H1 (cell line): ENCODE measurements around the gene HSD17B8. TPM values are rescaled to one million over a fixed set of nuclear protein-coding genes. Genes with fewer than 3 reads are reported as not detected.

ENCODE experiments used
- CTCF ChIA-PET: fragments of 300-600 bp; sonication (Branson Sonifier 250); formaldehyde crosslinking; loops from one replicate; lab custom pipeline; 2021; ENCODE audit not compliant: partially characterized antibody; lab: Charles Lee
- POLR2A ChIA-PET: fragments of 300-600 bp; sonication (Branson Sonifier 250); formaldehyde crosslinking; loops from one replicate; lab custom pipeline; 2021; ENCODE audit warnings: inconsistent platforms; ENCODE audit not compliant: partially characterized antibody; lab: Charles Lee
- DNase-seq, 2 experiments: peaks; one replicate each; pipeline versions ENCODE4 v3.0.0 to v3.0.0-alpha.2; 2010 to 2022; ENCODE audit warnings: low spot score in 2 of 2, low read depth in 1 of 2, mixed read lengths in 1 of 2
- FAIRE-seq: peaks from 2 replicates; lab custom pipeline; 2011; peaks lifted over from hg19 to GRCh38; lab: Jason Lieb, UNC
- H2AFZ ChIP-seq: 2 replicates; pipeline ENCODE4 v1.8.1; 2012; ENCODE audit warnings: low read length, inconsistent platforms
- H2AK5ac ChIP-seq: 2 replicates; pipeline ENCODE4 v1.6.1; 2013; ENCODE audit warnings: low read depth, low read length
- H2BK120ac ChIP-seq: replicated peaks from 2 replicates; pipeline ENCODE3; 2013; ENCODE audit warnings: low read depth, low read length, inconsistent platforms
- H2BK12ac ChIP-seq: 2 replicates; pipeline ENCODE4 v1.6.1; 2013; ENCODE audit warnings: low read depth, low read length
- H2BK15ac ChIP-seq: 2 replicates; pipeline ENCODE4 v1.6.1; 2013; ENCODE audit warnings: low read length
- H2BK20ac ChIP-seq: 2 replicates; pipeline ENCODE4 v1.6.1; 2013; ENCODE audit warnings: low read length
- H2BK5ac ChIP-seq: 2 replicates; pipeline ENCODE4 v1.6.1; 2013; ENCODE audit warnings: low read depth, low read length
- H3K14ac ChIP-seq: 2 replicates; pipeline ENCODE4 v1.6.1; 2013; ENCODE audit warnings: inconsistent platforms; ENCODE audit not compliant: insufficient read length
- H3K18ac ChIP-seq: 2 replicates; pipeline ENCODE4 v1.6.1; 2013; ENCODE audit warnings: low read length; ENCODE audit errors: extremely low read depth
- H3K23ac ChIP-seq: 2 replicates; pipeline ENCODE4 v1.6.1; 2013; ENCODE audit warnings: inconsistent platforms; ENCODE audit not compliant: insufficient read length
- H3K23me2 ChIP-seq: 2 replicates; pipeline ENCODE4 v1.6.1; 2013; ENCODE audit warnings: low read depth, low read length
- H3K27ac ChIP-seq: 2 replicates; pipeline ENCODE4 v1.6.1; 2011; ENCODE audit warnings: low read depth, low read length, inconsistent platforms
- H3K27me3 ChIP-seq, 4 experiments: replicated peaks in 1 of 4; 1 replicate in 1 of 4; 2 replicates in 3 of 4; pipeline versions ENCODE4 v1.6.1 to v1.8.1; 2011 to 2013; ENCODE audit warnings: low read length in 3 of 4, mild to moderate bottlenecking in 3 of 4, inconsistent platforms in 2 of 4, mixed read lengths in 2 of 4, moderate library complexity in 1 of 4; ENCODE audit not compliant: control insufficient read depth in 3 of 4, insufficient read depth in 3 of 4; ENCODE audit errors: extremely low read depth in 1 of 4
- H3K36me3 ChIP-seq, 4 experiments: 2 replicates each; pipeline versions ENCODE4 v1.6.1 to v1.8.1; 2011 to 2013; ENCODE audit warnings: mild to moderate bottlenecking in 4 of 4, low read length in 3 of 4, moderate library complexity in 2 of 4, control low read depth in 1 of 4, inconsistent platforms in 1 of 4; ENCODE audit not compliant: insufficient read depth in 4 of 4, control insufficient read depth in 2 of 4
- H3K4ac ChIP-seq: replicated peaks from 2 replicates; pipeline ENCODE3; 2013; ENCODE audit warnings: low read length, low read depth, mixed read lengths, inconsistent platforms; ENCODE audit not compliant: insufficient read length
- H3K4me1 ChIP-seq, 4 experiments: replicated peaks in 1 of 4; 1 replicate in 1 of 4; 2 replicates in 3 of 4; pipeline versions ENCODE4 v1.6.1 to v1.8.1; 2011 to 2013; ENCODE audit warnings: low read length in 3 of 4, inconsistent platforms in 2 of 4, mixed read lengths in 1 of 4; ENCODE audit not compliant: insufficient read depth in 4 of 4, control insufficient read depth in 3 of 4
- H3K4me2 ChIP-seq, 2 experiments: 2 replicates each; pipeline versions ENCODE4 v1.6.1 to v1.8.1; 2011 to 2013; ENCODE audit warnings: low read depth in 2 of 2, low read length in 2 of 2, control low read depth in 1 of 2, inconsistent platforms in 1 of 2, mild to moderate bottlenecking in 1 of 2; ENCODE audit not compliant: insufficient read depth in 1 of 2
- H3K4me3 ChIP-seq, 4 experiments: fragments of 200-600, 300-600 bp in 1 of 4; sonication (generic), shearing (Covaris generic), sonication (Bioruptor Twin) in 1 of 4; 2 replicates each; pipeline versions ENCODE4 v1.5.1 to v1.8.1; 2011 to 2016; ENCODE audit warnings: low read length in 4 of 4, low read depth in 3 of 4, control low read depth in 2 of 4, inconsistent platforms in 2 of 4, mild to moderate bottlenecking in 2 of 4, mixed read lengths in 1 of 4, moderate library complexity in 1 of 4; ENCODE audit not compliant: insufficient read depth in 2 of 4; ENCODE audit errors: extremely low read depth in 1 of 4
- H3K56ac ChIP-seq: replicated peaks from 2 replicates; pipeline ENCODE3; 2013; ENCODE audit warnings: low read depth, mild to moderate bottlenecking, mixed read lengths, low read length, inconsistent platforms; ENCODE audit not compliant: insufficient read length
- H3K79me1 ChIP-seq: 2 replicates; pipeline ENCODE4 v1.6.1; 2013; ENCODE audit warnings: low read depth, low read length, control low read depth
- H3K79me2 ChIP-seq, 2 experiments: 2 replicates each; pipeline versions ENCODE4 v1.6.1 to v1.8.1; 2012 to 2013; ENCODE audit warnings: low read length in 2 of 2, mild to moderate bottlenecking in 2 of 2, inconsistent platforms in 1 of 2; ENCODE audit not compliant: insufficient read depth in 2 of 2, control insufficient read depth in 1 of 2
- H3K9ac ChIP-seq, 4 experiments: replicated peaks in 1 of 4; 1 replicate in 1 of 4; 2 replicates in 3 of 4; pipeline versions ENCODE4 v1.6.1 to v1.8.1; 2011 to 2013; ENCODE audit warnings: low read depth in 3 of 4, low read length in 3 of 4, control low read depth in 2 of 4, mild to moderate bottlenecking in 2 of 4, moderate library complexity in 2 of 4, inconsistent platforms in 1 of 4; ENCODE audit errors: extremely low read depth in 1 of 4
- H3K9me3 ChIP-seq, 2 experiments: 2 replicates each; pipeline versions ENCODE4 v1.6.1 to v1.8.1; 2012 to 2013; ENCODE audit warnings: mild to moderate bottlenecking in 2 of 2, moderate library complexity in 2 of 2, control low read depth in 1 of 2, inconsistent platforms in 1 of 2, low read depth in 1 of 2, low read length in 1 of 2, mixed read lengths in 1 of 2; ENCODE audit not compliant: insufficient read depth in 2 of 2
- H4K20me1 ChIP-seq, 2 experiments: replicated peaks in 1 of 2; 2 replicates each; pipeline versions ENCODE3 to v1.8.1; 2011 to 2013; ENCODE audit warnings: inconsistent platforms in 2 of 2, low read length in 2 of 2, mild to moderate bottlenecking in 1 of 2; ENCODE audit not compliant: insufficient read depth in 2 of 2, control insufficient read depth in 1 of 2
- H4K5ac ChIP-seq: 2 replicates; pipeline ENCODE4 v1.6.1; 2013; ENCODE audit warnings: low read length, low read depth, mixed read lengths, inconsistent platforms; ENCODE audit not compliant: insufficient read length
- H4K8ac ChIP-seq: 2 replicates; pipeline ENCODE4 v1.8.0; 2013; ENCODE audit warnings: mild to moderate bottlenecking, moderate library complexity, low read length, inconsistent platforms; ENCODE audit not compliant: insufficient read depth; ENCODE audit errors: extremely low read depth
- H4K91ac ChIP-seq: replicated peaks from 2 replicates; pipeline ENCODE3; 2013; ENCODE audit warnings: low read length, mixed read lengths, inconsistent platforms; ENCODE audit not compliant: insufficient read length
- CBX5 ChIP-seq: fragments of 300-800, 300-1000 bp; sonication (generic); IDR thresholded peaks from 2 replicates; pipeline ENCODE4 v1.7.1; 2016; ENCODE audit warnings: antibody characterized with exemption, low read length, low read depth
- GTF2F1 ChIP-seq: IDR thresholded peaks from 2 replicates; pipeline ENCODE4 v1.6.1; 2012; ENCODE audit warnings: low read depth, low read length, improper control_type of control experiment, borderline replicate concordance
- RBBP5 ChIP-seq: IDR thresholded peaks from 2 replicates; pipeline ENCODE4 v1.7.1; 2012; ENCODE audit warnings: low read depth, mild to moderate bottlenecking, inconsistent platforms, low read length, moderate library complexity, borderline replicate concordance
- WGBS, 2 experiments: shearing (Covaris generic) in 1 of 2; methylation state at CpG; one replicate each; pipeline versions ENCODE4 v1.1.6 to v1.1.7; 2013 to 2015; ENCODE audit warnings: low lambda C conversion rate in 2 of 2, mixed read lengths in 2 of 2, inconsistent platforms in 1 of 2, low coverage in 1 of 2, missing lambda C conversion rate in 1 of 2; ENCODE audit not compliant: insufficient replicate concordance in 2 of 2, insufficient coverage in 1 of 2, insufficient read length in 1 of 2; ENCODE audit errors: extremely low coverage in 1 of 2, missing lambda C conversion rate in 1 of 2; 5-methylcytosine and 5-hydroxymethylcytosine counted together
- polyA plus RNA-seq, 7 experiments: library from polyadenylated mRNA; depleted of rRNA in 3 of 7; stranded (reverse) in 5 of 7; unstranded in 2 of 7; fragments of >200 nt in 5 of 7; fragments of 200-250 nt in 2 of 7; gene quantifications; 1 replicate in 5 of 7; 2 replicates in 1 of 7; 4 replicates in 1 of 7; pipeline versions ENCODE4 v1.2.1 to v1.2.3, GENCODE V29; 2011 to 2013; ENCODE audit warnings: missing spikeins in 2 of 7, mixed read lengths in 2 of 7
- total RNA-seq: library from RNA; stranded (reverse); fragmentation: NEBNext Ultra II Directional; extraction: Animal tissue kit (Norgen Biotek cat#: 25700); gene quantifications from 2 replicates; pipeline ENCODE4 v1.2.1, GENCODE V29; 2021
- TF ChIP-seq, protein P1 (sequence below), 3 experiments: IDR thresholded peaks; 1 replicate in 2 of 3; 2 replicates in 1 of 3; pipeline versions ENCODE4 v1.5.1 to v1.6.1; 2011; ENCODE audit warnings: low read length in 3 of 3, mild to moderate bottlenecking in 3 of 3, inconsistent platforms in 2 of 3, low read depth in 1 of 3, moderate library complexity in 1 of 3; ENCODE audit not compliant: insufficient read depth in 1 of 3; ENCODE audit errors: control extremely low read depth in 1 of 3
- TF ChIP-seq, protein P2 (sequence below): IDR thresholded peaks from 2 replicates; pipeline ENCODE4 v1.6.1; 2012; ENCODE audit warnings: inconsistent platforms
- TF ChIP-seq, protein P3 (sequence below): IDR thresholded peaks from 2 replicates; pipeline ENCODE4 v1.6.1; 2011; ENCODE audit warnings: low read depth, mild to moderate bottlenecking, low read length; ENCODE audit not compliant: insufficient read depth

The HSD17B8 gene
- total and polyA plus RNA-seq, 2 of the 8 experiments (the other 6 are each of a cell fraction or from before 2014, with no cell fraction given) = 3.3 to 17.1 TPM

DNA sequence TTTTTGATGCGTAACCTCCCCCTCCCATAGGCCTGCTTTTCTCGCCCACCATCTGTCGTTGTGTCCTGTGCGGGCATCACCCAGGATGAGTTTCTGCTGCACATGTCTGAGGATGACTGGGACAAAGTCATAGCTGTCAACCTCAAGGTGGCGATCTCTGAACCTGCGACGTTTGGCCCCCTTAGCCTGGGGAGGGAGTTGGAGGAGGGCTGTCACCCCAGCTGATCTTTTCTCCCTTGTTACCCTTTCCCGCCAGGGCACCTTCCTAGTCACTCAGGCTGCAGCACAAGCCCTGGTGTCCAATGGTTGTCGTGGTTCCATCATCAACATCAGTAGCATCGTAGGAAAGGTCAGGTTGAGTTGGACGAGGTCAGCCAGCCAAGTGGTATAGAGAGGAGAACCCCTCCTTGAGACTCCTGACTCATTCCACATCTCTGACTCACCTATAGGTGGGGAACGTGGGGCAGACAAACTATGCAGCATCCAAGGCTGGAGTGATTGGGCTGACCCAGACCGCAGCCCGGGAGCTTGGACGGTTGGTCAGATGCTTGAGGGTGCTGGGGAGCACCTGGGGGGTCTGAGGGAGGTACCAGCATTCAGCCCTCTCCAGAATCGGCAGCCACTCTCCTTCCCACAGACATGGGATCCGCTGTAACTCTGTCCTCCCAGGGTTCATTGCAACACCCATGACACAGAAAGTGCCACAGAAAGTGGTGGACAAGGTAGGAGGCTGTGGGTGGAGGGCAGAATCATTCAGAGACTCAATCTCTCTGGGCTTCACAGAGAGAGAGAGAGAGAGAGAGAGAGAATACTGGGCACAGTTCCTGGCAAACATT lies 954 bp downstream of the HSD17B8 start:
- H3K27me3 ChIP-seq = peaks cover 9 to 32% (median 25%) of the 10 kb centered on the region in 4 experiments; a peak in 6 of 7 replicates
- peaks cover 29% of the 10 kb centered on the region for H3K23me2 ChIP-seq
- no peak overlapping the region for H4K91ac ChIP-seq
- H3K23ac ChIP-seq = no peak overlapping the region
- H3K4me2 ChIP-seq = peak overlapping the region; percentile 72 to 97
- no peak for DNase-seq
- no peak overlapping the region for H3K18ac ChIP-seq
- peaks cover 16% of the 10 kb centered on the region for H3K79me1 ChIP-seq
- H3K56ac ChIP-seq = no peak overlapping the region
- peaks cover 3 to 16% of the 10 kb centered on the region in 2 experiments; a peak in 3 of 4 replicates for H3K79me2 ChIP-seq
- no peak overlapping the region for H2AFZ ChIP-seq
- POLR2A ChIA-PET = interaction anchor here (0.9 to 2.0 kb wide), 9 partner anchors 11 to 236 kb away, joined by 3 to 16 read pairs (median 6); partner anchors contain the start of genes B3GALT4, CUTA, RPS18 and VPS52
- H3K14ac ChIP-seq = no peak overlapping the region
- H4K8ac ChIP-seq = no peak overlapping the region
- no peak for FAIRE-seq
- no peak overlapping the region; the same call in 1 of the 2 replicates for H2BK12ac ChIP-seq
- H2BK20ac ChIP-seq = no peak overlapping the region
- no peak overlapping the region for H3K4ac ChIP-seq
- H2BK5ac ChIP-seq = no peak overlapping the region
- peak overlapping the region; percentile 71 to 93 (median 72) for H3K4me3 ChIP-seq
- CTCF ChIA-PET = interaction anchor here (1.1 to 2.4 kb wide), 6 partner anchors 10 to 186 kb away, joined by 3 to 23 read pairs (median 6); no protein-coding TSS in a partner anchor
- peaks cover 4 to 35% (median 11%) of the 10 kb centered on the region in 4 experiments for H3K4me1 ChIP-seq
- no peak overlapping the region for H2BK120ac ChIP-seq
- no peak overlapping the region for H2BK15ac ChIP-seq
- H3K9ac ChIP-seq = no peak overlapping the region; a peak in 1 of 7 replicates
- H4K20me1 ChIP-seq = peaks cover 5 to 26% of the 10 kb centered on the region in 2 experiments
- H3K36me3 ChIP-seq = peaks cover 9 to 24% (median 18%) of the 10 kb centered on the region in 4 experiments
- 21% methylated on average over 17 of the region's 17 CpGs; no CpG with 5 or more reads in 1 of the 2 experiments for WGBS, 2 experiments
- no peak overlapping the region for H4K5ac ChIP-seq
- no peak overlapping the region for H3K27ac ChIP-seq
- H2AK5ac ChIP-seq = no peak overlapping the region; the same call in 1 of the 2 replicates
- no peaks in the 10 kb centered on the region for H3K9me3 ChIP-seq
- TF ChIP-seq RBBP5 (no peak), CBX5 (no peak), GTF2F1 (no peak)
- TF ChIP-seq, protein P1, sequence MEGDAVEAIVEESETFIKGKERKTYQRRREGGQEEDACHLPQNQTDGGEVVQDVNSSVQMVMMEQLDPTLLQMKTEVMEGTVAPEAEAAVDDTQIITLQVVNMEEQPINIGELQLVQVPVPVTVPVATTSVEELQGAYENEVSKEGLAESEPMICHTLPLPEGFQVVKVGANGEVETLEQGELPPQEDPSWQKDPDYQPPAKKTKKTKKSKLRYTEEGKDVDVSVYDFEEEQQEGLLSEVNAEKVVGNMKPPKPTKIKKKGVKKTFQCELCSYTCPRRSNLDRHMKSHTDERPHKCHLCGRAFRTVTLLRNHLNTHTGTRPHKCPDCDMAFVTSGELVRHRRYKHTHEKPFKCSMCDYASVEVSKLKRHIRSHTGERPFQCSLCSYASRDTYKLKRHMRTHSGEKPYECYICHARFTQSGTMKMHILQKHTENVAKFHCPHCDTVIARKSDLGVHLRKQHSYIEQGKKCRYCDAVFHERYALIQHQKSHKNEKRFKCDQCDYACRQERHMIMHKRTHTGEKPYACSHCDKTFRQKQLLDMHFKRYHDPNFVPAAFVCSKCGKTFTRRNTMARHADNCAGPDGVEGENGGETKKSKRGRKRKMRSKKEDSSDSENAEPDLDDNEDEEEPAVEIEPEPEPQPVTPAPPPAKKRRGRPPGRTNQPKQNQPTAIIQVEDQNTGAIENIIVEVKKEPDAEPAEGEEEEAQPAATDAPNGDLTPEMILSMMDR (IDR thresholded peaks at IDR 0.05; ENCODE audit: control extremely low read depth in 1 of 3, insufficient read depth in 1 of 3, low read depth in 1 of 3, low read length in 3 of 3) = peak in 2 of 3 experiments; percentile 23 to 36; a peak in 2 of 4 replicates
- TF ChIP-seq, protein P2, sequence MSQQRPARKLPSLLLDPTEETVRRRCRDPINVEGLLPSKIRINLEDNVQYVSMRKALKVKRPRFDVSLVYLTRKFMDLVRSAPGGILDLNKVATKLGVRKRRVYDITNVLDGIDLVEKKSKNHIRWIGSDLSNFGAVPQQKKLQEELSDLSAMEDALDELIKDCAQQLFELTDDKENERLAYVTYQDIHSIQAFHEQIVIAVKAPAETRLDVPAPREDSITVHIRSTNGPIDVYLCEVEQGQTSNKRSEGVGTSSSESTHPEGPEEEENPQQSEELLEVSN = no peak
- TF ChIP-seq, protein P3, sequence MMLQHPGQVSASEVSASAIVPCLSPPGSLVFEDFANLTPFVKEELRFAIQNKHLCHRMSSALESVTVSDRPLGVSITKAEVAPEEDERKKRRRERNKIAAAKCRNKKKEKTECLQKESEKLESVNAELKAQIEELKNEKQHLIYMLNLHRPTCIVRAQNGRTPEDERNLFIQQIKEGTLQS = no peak
